HCT116 (cell line): Measurements from ENCODE around the gene RNF152. TPM values are rescaled to one million over a fixed set of nuclear protein-coding genes. Genes with fewer than 3 reads are reported as not detected.

ENCODE experiments used
- ATAC-seq: fragments of 200-7000 bp; cut with Tn5 transposase; 2 replicates; pipeline ENCODE4 v1.9.1; 2020; ENCODE audit warnings: mild to moderate bottlenecking, moderate library complexity
- BruUV-seq: library from RNA; stranded (reverse); fragments of 400-500 nt; replicated peaks from 2 replicates; lab custom pipeline; 2021; lab: Mats Ljungman, UMichigan
- CTCF ChIA-PET: fragments of 300-600 bp; sonication (Branson Sonifier 250); formaldehyde crosslinking; loops from one replicate; lab custom pipeline; 2021; ENCODE audit warnings: antibody characterized with exemption; lab: Charles Lee
- POLR2A ChIA-PET: fragments of 300-600, 350-600 bp; sonication (Branson Sonifier 250); formaldehyde crosslinking; loops from one replicate; lab custom pipeline; 2021; ENCODE audit warnings: antibody characterized with exemption; lab: Charles Lee
- RAD21 ChIA-PET, 2 experiments: fragments of 300-600 bp; sonication (Branson Sonifier 250); formaldehyde crosslinking; loops; one replicate each; lab custom pipeline; 2023; ENCODE audit warnings: low total read pairs in 2 of 2; ENCODE audit not compliant: uncharacterized antibody in 2 of 2, unreplicated experiment in 2 of 2, low non-redundant PET in 1 of 2; lab: Charles Lee
- DNase-seq: peaks from one replicate; pipeline ENCODE4 v3.0.0-alpha.2; 2010; ENCODE audit warnings: low read depth, low spot score
- H2AFZ ChIP-seq: fragments of 200-600 bp; shearing (Covaris generic), sonication (generic); 2 replicates; pipeline ENCODE4 v1.6.1; 2017; ENCODE audit warnings: low read depth, mixed run types, mixed read lengths, antibody characterized with exemption, low read length; ENCODE audit not compliant: poor library complexity, severe bottlenecking
- H3K27ac ChIP-seq: 2 replicates; pipeline ENCODE4 v1.5.1; 2012; ENCODE audit warnings: low read depth, low read length
- H3K27me3 ChIP-seq: fragments of 200-600 bp; sonication (generic); 2 replicates; pipeline ENCODE4 v1.6.1; 2016; ENCODE audit warnings: mixed run types, low read length, mixed read lengths; ENCODE audit not compliant: insufficient read depth
- H3K36me3 ChIP-seq, 2 experiments: fragments of 200-500 bp in 1 of 2; fragments of 200-600 bp in 1 of 2; sonication (Bioruptor generic) in 1 of 2; sonication (generic) in 1 of 2; 2 replicates each; pipeline versions ENCODE4 v1.5.1 to v1.6.1; 2014 to 2016; ENCODE audit warnings: low read length in 2 of 2, inconsistent platforms in 1 of 2, mixed read lengths in 1 of 2, mixed run types in 1 of 2; ENCODE audit not compliant: insufficient read depth in 2 of 2, control insufficient read depth in 1 of 2
- H3K4me1 ChIP-seq, 2 experiments: fragments of 200-600 bp in 1 of 2; sonication (generic) in 1 of 2; 2 replicates each; pipeline versions ENCODE4 v1.5.1 to v1.6.1; 2012 to 2017; ENCODE audit warnings: low read length in 2 of 2, inconsistent platforms in 1 of 2, mild to moderate bottlenecking in 1 of 2, mixed read lengths in 1 of 2, mixed run types in 1 of 2, moderate library complexity in 1 of 2; ENCODE audit not compliant: insufficient read depth in 2 of 2, control insufficient read depth in 1 of 2
- H3K4me2 ChIP-seq: fragments of 200-600 bp; sonication (generic); 2 replicates; pipeline ENCODE4 v1.6.1; 2017; ENCODE audit warnings: mixed run types, low read length, mixed read lengths
- H3K4me3 ChIP-seq, 2 experiments: fragments of 200-600 bp in 1 of 2; sonication (generic) in 1 of 2; replicated peaks in 1 of 2; 2 replicates each; pipeline ENCODE4 v1.5.1; 2011 to 2016; ENCODE audit warnings: low read length in 2 of 2, control low read depth in 1 of 2, low read depth in 1 of 2, mild to moderate bottlenecking in 1 of 2, mixed read lengths in 1 of 2, mixed run types in 1 of 2
- H3K79me2 ChIP-seq: fragments of 200-600 bp; sonication (generic); 2 replicates; pipeline ENCODE4 v1.6.1; 2017; ENCODE audit warnings: mild to moderate bottlenecking, mixed run types, low read length, moderate library complexity, mixed read lengths; ENCODE audit not compliant: insufficient read depth
- H3K9ac ChIP-seq: fragments of 200-600 bp; sonication (generic); 2 replicates; pipeline ENCODE4 v1.6.1; 2016; ENCODE audit warnings: low read length, mixed read lengths
- H3K9me2 ChIP-seq: fragments of 200-600 bp; sonication (generic), shearing (Covaris generic); 2 replicates; pipeline ENCODE4 v1.6.1; 2017; ENCODE audit warnings: mixed run types, mild to moderate bottlenecking, moderate library complexity; ENCODE audit not compliant: insufficient read depth
- H3K9me3 ChIP-seq, 2 experiments: fragments of 200-500 bp in 1 of 2; fragments of 200-600 bp in 1 of 2; sonication (Bioruptor generic) in 1 of 2; sonication (generic) in 1 of 2; 2 replicates each; pipeline ENCODE4 v1.6.1; 2014 to 2017; ENCODE audit warnings: low read length in 2 of 2, mixed read lengths in 2 of 2, inconsistent platforms in 1 of 2, low read depth in 1 of 2, mild to moderate bottlenecking in 1 of 2, mixed run types in 1 of 2, moderate library complexity in 1 of 2; ENCODE audit not compliant: control insufficient read depth in 1 of 2, insufficient read depth in 1 of 2
- H4K20me1 ChIP-seq: fragments of 200-600 bp; sonication (generic), shearing (Covaris generic); 2 replicates; pipeline ENCODE4 v1.6.1; 2017; ENCODE audit warnings: mixed run types, mild to moderate bottlenecking, moderate library complexity; ENCODE audit not compliant: insufficient read depth
- ATF3 ChIP-seq: IDR thresholded peaks from 2 replicates; pipeline ENCODE4 v1.6.1; 2012
- CBX3 ChIP-seq: IDR thresholded peaks from 2 replicates; pipeline ENCODE4 v1.6.1; 2012; ENCODE audit warnings: low read depth
- CEBPB ChIP-seq: IDR thresholded peaks from 2 replicates; pipeline ENCODE4 v1.6.1; 2012; ENCODE audit warnings: low read depth
- EGR1 ChIP-seq: IDR thresholded peaks from 2 replicates; pipeline ENCODE4 v1.6.1; 2012; ENCODE audit warnings: low read depth
- ELF1 ChIP-seq: IDR thresholded peaks from 2 replicates; pipeline ENCODE4 v1.6.1; 2012; ENCODE audit warnings: low read depth, borderline replicate concordance
- EZH2phosphoT487 ChIP-seq: fragments of 200-600 bp; IDR thresholded peaks from 2 replicates; pipeline ENCODE4 v1.6.1; 2018; ENCODE audit warnings: antibody characterized with exemption, borderline replicate concordance
- FOSL1 ChIP-seq: IDR thresholded peaks from 2 replicates; pipeline ENCODE4 v1.6.1; 2012; ENCODE audit warnings: low read depth
- MAX ChIP-seq: IDR thresholded peaks from 2 replicates; pipeline ENCODE4 v1.6.1; 2012
- POLR2A ChIP-seq: IDR thresholded peaks from 2 replicates; pipeline ENCODE4 v1.7.0; 2011; ENCODE audit warnings: borderline replicate concordance; ENCODE audit not compliant: insufficient read depth, insufficient read length; ENCODE audit errors: extremely low read depth
- POLR2AphosphoS5 ChIP-seq: IDR thresholded peaks from 2 replicates; pipeline ENCODE4 v1.6.1; 2011; ENCODE audit warnings: mild to moderate bottlenecking, low read depth, low read length, moderate library complexity
- REST ChIP-seq: IDR thresholded peaks from 2 replicates; pipeline ENCODE4 v1.6.1; 2012; ENCODE audit warnings: low read depth
- SP1 ChIP-seq: IDR thresholded peaks from 2 replicates; pipeline ENCODE4 v1.6.1; 2012; ENCODE audit warnings: low read depth
- ZBTB33 ChIP-seq: IDR thresholded peaks from 2 replicates; pipeline ENCODE4 v1.6.1; 2011; ENCODE audit warnings: mild to moderate bottlenecking, low read length, moderate library complexity; ENCODE audit not compliant: insufficient replicate concordance; ENCODE audit errors: extremely low read depth
- ZFX ChIP-seq: fragments of 450-650 bp; IDR thresholded peaks from 2 replicates; pipeline ENCODE4 v1.6.1; 2017
- intact Hi-C: fragments of 100-400 bp; cut with micrococcal nuclease; formaldehyde crosslinking; loops from 2 replicates; pipeline ENCODE4 v1.10.0; 2022
- total RNA-seq: library from RNA; stranded (reverse); gene quantifications from one replicate; pipeline ENCODE4 v1.2.1, GENCODE V29; 2021; ENCODE audit not compliant: unreplicated experiment

Gene RNF152
- total RNA-seq, 1 experiment from 2014 or later, result 0.47 TPM

- BruUV-seq, result no TSS peak
- H3K4me3 ChIP-seq, result no peak overlapping the region
- H3K79me2 ChIP-seq, result no peaks in the 10 kb centered on the region
- ATAC-seq (no peak), DNase-seq (no peak)
- ChIA-PET RAD21 (no interaction called here), CTCF (no interaction called here)
- H4K20me1 ChIP-seq, result no peaks in the 10 kb centered on the region
- intact Hi-C loops, result no loop called here
- H3K4me1 ChIP-seq, result no peaks in the 10 kb centered on the region
- no peaks in the 10 kb centered on the region for H3K9me2 ChIP-seq
- H3K9ac ChIP-seq, result no peak overlapping the region
- no peak overlapping the region for H3K4me2 ChIP-seq
- no peaks in the 10 kb centered on the region for H3K36me3 ChIP-seq
- TF ChIP-seq CEBPB, result no peak
- no peak for TF ChIP-seq CBX3
- TF ChIP-seq FOSL1, result no peak
- TF ChIP-seq POLR2AphosphoS5, result no peak
- TF ChIP-seq, all 23 proteins: peak for 0
- Histone ChIP-seq H2AFZ (no peak overlapping the region), H3K27me3 (peaks cover 6% of the 10 kb centered on the region; the same call in 1 of the 2 replicates), H3K9me3 (no peaks in the 10 kb centered on the region), H3K27ac (no peak overlapping the region)
- POLR2A ChIA-PET, result no interaction called here
These were observed 54.3 kb downstream of the RNF152 start for GRCh38 chr18:61838521-61838920.

- RAD21 ChIA-PET, result no interaction called here
- no peak for ATAC-seq
- TF ChIP-seq EZH2phosphoT487, result no peak
- no peak for TF ChIP-seq SP1
- no peak for TF ChIP-seq ATF3
- TF ChIP-seq ELF1, result no peak
- no peak for TF ChIP-seq POLR2AphosphoS5
- no peak for TF ChIP-seq MAX
- no peak for TF ChIP-seq POLR2A
- TF ChIP-seq ZFX, result no peak
- no peak for TF ChIP-seq ZBTB33
- TF ChIP-seq EGR1, result no peak
- no peak for TF ChIP-seq REST
These were observed 58.8 kb downstream of the RNF152 start for GRCh38 chr18:61833978-61834377.

More at GRCh38 chr18:61833978-61834377, 58.8 kb downstream of the RNF152 start:
- Histone ChIP-seq H3K27ac (no peak overlapping the region), H4K20me1 (no peaks in the 10 kb centered on the region), H3K9me3 (no peaks in the 10 kb centered on the region), H3K79me2 (no peaks in the 10 kb centered on the region), H3K9me2 (no peaks in the 10 kb centered on the region), H3K27me3 (peaks cover 12% of the 10 kb centered on the region; the same call in 1 of the 2 replicates), H3K4me1 (no peaks in the 10 kb centered on the region), H3K4me3 (no peak overlapping the region), H3K9ac (no peak overlapping the region), H2AFZ (no peak overlapping the region), H3K4me2 (no peak overlapping the region), H3K36me3 (no peaks in the 10 kb centered on the region)
- POLR2A ChIA-PET, result no interaction called here
- CTCF ChIA-PET, result no interaction called here
- DNase-seq, result no peak
- no TSS peak for BruUV-seq
- intact Hi-C loops, result no loop called here
